NCI-H1048 (cell line): ENCODE data around the gene KLHDC7B.

Experiments used
- DNase-seq: peaks from one replicate; lab custom pipeline; 2025; lab: John Stamatoyannopoulos, UW

Gene KLHDC7B

DNA sequence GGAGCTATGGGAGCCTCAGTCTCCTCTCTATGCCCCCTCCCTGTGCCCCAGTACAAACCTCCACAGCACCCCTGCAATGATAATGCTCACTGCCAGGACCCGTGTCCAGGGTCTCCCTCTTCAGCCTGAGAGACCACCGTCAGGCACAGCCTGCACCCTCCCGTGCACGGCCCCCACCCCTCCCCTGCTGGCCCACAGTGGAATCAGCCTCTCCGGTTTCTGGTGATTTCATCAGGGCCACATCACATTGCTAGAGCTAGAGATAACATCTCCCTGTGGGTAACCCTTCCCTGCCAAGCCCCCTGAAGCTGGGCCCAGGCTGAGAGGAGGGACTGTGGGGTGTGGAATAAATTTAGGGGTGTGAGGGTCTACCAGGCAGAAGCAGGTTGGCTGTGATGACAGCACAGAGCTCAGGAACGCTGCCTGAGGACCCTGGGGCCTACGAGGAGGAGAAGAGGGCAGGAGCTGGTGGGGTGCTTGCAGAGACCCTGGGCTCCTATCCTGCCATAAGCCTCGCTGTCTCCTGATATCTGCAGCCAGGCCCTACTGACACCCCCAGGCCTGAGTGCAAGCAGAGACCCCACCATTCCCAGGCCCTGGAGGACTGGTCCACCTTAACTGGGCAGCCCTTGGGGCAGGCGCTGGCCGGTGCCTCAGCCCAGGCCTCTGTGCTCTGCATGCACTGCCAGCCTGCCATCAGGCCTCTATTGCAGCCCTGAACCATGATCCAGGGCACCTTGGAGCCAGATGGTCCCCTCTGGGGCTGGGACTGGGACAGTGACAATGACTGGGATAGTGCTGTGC is at the start of gene KLHDC7B:
Gene KLHDC7B (plus strand): TSS at position 378 of the 804 bp plus-strand sequence. CDS start 345 bp downstream, at position 723.
- no peak for DNase-seq

DNA sequence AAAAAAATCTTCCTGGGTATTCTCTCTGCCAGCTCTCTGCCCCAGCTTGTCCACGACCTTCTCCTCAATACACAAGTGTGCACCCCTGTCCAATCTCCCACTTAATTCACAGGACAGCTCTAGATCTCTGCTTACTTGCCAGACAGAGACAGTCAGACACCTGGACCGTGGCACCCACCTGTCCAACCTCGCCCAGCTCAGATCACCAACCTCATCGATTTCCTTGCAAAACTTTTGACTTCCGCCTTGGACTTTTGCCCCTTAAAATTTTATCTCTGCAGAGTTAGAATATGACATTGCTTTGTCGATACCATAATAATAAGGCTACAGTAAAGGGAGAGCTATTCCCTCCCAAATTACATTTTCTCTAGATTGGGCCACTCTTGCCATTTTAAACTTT is 48.6 kb upstream of the KLHDC7B start:
- DNase-seq: no peak

DNA sequence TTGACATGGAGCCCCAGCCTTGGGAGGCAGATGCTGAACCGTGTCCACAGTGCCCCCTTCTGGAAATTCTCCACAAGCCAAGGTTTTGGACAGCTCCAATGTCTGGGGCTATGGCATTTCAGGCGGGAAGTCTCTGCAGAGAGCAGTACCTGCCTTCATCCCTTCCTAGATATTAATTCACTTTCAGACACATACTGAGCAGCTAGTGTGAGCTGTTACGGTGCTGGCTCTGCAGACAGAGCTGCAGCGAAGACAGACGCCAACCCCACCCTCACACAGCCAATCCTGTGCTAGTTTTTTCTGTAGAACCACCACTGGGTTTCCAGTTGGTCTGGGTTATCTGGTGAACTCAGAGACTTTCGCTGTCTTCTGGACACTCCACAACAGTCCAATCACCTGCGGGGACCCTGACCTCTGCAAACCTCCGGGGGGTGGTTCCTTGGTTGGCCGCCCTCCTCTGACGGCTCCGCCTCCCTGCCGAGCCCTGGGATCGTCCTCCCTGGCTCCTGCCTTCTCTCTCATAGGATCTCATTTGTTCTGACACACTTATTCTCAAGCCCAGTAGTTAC is 47.3 kb upstream of the KLHDC7B start:
- DNase-seq: peak; percentile 48

DNA sequence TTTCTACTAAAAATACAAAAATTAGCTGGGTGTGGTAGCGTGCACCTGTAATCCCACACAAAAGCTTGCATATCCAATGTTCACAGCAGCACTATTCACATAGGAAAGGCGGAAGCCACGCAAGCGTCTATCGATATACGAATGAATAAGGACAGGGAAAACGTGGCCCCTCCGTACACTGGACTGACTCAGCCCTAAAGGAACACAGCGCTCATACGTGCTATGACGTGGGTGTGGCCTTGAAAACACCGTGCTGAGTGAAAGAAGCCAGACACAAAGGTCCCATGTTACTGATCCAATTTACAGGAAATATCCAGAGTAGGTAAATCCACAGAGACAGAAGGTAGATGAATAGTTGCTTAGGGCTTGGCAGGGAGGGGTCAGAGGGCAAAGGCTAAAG is 45.2 kb upstream of the KLHDC7B start:
- DNase-seq: no peak

DNA sequence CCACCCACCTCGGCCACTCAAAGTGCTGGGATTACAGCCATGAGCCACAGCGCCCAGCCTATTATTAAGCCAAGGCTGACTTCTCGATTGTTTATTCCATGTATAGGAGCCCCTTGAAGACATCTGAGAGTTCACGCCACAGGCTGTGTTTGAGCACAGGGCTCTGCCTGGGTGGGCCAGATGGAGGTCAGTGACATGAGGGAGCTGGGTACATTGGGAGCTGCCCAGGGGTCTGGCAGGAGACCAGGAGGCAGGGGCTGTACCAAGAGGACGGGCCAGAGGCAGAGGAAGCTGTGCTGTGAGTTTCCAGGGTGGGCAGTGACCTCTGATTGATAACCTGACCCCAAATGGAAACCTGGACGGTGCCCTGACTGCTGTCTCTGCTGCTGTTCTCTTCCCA is 43.6 kb upstream of the KLHDC7B start:
- DNase-seq: no peak

DNA sequence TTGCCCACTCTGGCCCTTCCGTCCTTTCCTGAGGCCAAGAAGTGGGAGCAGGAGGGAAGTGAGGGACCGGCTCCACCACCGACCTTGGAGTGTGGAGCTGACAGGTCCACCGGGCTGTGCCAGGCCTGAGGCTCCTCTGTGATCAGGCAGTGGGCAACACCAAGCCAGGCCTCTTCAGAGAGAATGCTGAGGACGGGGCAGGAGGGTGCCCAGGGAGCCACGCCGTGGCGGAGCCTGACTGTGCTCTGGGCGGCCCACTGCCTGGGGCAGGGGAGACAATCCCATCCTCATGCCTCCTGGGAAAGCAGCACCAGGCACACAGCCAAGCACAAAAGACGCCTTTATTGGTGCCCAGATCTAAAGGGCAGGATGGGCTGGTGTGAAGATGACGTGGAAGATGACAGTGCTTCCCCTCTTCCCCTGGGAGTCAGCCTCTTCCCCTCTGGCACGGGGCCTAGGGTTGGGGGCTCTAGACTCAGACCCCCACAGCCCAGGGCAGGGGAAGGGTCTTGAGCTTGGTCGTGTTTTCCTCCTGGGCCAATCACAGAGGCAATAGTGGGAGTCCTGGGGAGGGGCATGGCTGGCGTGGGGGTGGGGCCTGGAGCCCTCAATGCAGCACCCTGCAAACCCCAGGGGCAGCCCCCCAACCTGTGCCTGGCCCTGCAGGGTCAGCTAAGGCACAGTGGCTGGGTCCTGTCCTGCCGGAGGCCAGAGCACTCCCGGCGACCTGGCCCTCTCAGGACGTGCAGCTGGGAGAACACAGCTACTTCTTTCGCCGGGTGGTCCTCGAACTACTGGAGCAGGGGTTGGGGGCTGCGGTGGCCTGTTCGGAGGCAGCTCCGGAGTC is 42.8 kb upstream of the KLHDC7B start:
- no peak for DNase-seq

DNA sequence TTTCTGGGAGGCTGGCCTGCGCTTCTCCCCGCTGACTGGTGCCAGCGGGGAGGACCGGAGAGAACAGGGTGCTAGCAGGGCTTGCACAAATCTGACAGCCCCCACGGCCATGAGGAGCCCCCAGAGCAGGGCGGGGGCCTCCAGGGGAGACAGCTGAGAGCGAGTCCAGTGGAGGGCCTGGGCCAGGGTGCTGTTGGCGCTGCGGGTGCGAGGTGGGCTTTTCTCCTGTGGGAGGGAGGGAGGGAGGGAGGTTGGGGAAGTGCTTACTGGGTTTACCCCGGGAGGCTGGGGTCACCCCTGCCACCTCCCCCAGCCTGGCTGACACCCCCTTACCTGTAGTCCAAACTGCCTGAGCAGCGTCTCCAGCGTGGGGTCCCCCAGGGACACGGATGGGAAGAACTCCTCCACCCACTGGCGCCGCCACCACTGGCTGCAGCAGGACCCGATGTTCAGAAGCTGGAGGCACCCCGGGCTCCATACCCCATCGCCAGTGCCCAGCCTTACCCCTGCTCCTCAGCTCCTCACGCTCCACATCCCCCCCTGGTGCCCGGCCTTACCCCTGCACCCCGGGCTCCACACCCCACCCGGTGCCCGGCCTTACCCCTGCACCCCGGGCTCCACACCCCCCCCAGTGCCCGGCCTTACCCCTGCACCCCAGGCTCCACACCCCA is 42.1 kb upstream of the KLHDC7B start:
- DNase-seq: no peak

DNA sequence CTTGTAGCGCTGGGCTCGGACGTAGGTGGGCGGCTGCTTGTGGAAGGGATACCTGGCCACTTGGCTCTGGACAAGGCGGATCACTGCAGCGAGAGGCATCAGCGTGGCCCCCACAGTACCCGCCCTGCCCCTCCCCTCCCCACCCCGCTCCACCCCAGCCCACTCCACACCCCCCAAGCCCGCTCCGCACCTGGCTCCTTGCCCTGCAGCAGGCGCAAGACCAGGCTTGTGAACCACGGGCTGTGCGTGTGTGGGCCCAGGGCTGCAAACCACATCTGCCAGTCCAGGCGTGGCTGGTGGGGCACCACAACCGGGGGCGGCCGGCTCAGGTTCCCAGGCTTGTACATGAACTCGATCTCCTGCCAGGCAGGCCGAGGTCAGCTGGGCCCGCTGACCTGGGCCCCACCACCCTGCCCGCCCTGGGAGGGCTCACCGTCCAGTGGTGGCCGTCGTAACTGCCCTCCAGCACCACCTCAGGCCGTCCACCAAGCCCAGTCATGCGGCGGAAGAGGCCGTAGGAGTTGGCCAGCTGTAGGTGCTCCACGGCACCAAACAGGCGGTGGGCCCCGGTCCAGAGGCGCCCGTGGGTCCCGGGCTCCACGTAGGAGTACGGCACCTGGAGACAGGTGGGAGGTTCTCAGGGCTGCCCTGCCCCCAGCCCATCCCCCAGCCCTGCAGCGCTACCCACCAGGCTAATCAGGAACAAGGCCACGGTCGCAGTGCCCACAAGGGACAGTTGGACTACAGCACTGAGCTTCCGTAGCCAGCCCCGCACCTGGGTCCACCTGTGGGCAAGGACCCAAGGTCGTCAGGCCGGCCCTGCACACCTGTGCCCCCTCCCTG is 41.1 kb upstream of the KLHDC7B start:
- no peak for DNase-seq

DNA sequence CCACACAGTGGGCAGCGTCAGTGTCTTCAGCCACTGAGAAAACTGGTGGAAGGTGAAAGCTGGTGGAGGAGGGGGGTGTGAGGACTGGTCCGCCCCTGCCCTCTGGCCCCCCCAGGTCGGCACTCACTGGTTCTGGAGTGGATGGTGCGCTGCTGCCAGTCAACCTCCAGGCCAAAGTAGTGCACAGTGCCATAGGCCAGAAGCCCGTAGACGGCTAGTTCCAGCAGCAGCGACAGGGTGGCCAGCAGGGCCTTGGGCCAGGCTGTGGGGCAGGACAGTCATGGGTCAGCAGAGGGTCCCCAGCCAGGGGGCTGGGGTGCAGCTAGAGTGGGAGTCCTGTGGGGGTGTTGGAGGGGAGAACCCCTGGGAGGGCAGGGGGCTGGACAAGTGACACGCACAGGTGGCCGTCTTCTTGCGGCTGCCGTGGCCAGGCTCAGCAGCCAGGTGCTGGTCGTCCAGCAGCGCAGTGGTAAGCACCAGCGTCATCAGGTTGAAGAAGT is 40.4 kb upstream of the KLHDC7B start:
- DNase-seq: no peak

DNA sequence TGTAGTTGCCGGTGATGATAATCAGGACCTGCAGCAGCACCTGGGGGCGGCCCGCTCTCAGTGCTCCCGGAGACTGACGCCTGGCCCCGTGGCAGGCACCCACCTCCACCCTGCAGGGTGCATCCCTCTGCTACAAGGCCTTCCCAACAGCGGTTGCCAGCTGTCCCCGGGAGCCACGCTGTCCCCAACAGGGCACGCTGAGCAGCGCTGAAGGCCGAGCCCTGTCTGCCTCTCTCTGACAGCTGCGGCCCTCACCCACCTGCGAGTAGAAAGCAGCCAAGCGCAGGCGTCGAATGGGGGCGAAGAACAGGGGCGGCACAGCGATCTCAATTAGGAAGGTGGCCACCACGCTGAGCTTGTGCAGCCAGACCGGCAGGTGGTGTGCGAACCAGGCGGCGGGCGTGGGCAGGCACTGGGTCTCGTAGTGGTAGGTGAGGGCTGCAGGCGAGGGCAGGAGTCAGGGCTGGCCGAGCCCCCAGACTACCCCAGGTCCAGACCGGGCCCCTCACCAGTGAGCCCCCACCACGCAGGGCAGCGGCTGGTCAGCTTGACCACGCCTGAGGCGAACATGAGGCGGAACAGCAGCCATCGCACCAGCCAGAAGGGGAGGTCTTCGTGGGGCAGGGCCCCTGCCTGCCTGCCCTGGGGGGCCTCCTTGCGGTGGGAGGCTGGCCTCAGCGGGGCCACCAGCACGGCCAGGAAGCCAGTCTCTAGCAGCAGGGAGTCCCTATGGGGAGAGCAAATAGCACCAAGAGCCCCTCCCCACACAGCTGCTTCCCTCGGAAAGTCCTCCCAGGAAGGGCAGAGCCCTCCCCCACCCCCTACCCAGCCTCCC is 39.7 kb upstream of the KLHDC7B start:
- DNase-seq: no peak

DNA sequence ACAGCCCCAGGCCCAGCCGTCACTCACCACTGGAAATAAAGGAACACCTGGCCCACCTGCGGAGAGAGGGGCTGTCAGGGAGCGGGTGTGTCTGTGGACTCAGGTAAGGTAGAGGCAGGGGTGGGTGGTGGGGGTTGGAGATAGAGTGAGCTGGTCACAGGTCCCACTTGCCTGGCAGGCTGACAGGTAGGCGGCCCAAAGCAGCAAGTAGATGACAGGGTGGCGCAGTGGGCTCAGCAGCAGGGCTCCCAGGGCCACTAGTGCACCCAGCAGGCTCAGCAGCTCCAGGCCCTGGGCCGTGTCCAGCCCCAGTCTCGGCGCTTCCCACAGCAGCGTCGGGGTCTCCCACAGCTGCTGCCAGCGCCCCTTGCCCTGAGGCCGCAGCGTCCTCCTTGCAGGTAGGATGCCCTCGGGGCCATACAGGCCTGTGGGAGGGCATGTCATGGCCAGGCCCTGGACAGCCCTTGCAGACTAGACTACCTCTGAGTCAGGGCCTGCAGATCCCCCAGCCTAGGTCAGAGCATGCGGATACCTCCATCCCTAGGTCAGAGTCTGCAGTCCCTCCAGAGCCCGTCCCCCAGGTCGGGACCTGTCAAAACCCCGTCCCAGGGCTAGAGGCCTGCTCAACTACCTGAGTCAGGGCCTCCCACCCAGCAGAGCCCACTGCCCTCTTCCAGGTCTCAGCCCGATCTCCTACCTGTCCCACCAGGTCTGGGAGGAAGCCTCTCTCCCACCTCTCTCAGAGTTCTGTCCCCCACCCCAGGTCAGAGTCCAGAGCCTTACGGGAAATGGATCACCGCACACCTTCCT is 38.9 kb upstream of the KLHDC7B start:
- no peak for DNase-seq

DNA sequence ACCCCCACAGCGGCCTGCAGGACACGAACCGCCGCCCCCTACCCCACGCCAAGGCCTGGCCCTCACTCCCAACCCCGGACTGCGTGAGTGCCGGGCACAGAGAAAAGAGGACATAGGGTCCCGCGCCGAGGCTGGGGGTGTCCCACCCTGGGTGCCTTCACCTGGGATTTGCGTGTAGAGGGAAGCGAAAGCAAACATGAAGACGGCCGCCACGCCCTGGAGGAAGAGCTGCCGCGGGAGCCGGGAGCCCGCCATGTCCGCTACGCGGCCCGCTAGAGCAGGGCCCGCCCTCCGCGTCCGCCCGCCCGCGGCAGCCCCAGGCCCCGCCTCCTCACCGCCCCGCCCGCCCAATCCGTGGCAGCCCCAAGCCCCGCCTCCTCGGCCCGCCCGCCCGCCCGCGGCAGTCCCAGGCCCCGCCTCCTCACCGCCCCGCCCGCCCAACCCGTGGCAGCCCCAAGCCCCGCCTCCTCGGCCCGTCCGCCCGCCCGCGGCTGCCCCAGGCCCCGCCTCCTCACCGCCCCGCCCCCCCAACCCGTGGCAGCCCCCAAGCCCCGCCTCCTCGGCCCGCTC is 38.2 kb upstream of the KLHDC7B start, which contains the start of gene LMF2:
Gene LMF2 (minus strand): TSS at position 282 of the 570 bp plus-strand sequence. CDS start 27 bp downstream, at position 255.
- DNase-seq: no peak

DNA sequence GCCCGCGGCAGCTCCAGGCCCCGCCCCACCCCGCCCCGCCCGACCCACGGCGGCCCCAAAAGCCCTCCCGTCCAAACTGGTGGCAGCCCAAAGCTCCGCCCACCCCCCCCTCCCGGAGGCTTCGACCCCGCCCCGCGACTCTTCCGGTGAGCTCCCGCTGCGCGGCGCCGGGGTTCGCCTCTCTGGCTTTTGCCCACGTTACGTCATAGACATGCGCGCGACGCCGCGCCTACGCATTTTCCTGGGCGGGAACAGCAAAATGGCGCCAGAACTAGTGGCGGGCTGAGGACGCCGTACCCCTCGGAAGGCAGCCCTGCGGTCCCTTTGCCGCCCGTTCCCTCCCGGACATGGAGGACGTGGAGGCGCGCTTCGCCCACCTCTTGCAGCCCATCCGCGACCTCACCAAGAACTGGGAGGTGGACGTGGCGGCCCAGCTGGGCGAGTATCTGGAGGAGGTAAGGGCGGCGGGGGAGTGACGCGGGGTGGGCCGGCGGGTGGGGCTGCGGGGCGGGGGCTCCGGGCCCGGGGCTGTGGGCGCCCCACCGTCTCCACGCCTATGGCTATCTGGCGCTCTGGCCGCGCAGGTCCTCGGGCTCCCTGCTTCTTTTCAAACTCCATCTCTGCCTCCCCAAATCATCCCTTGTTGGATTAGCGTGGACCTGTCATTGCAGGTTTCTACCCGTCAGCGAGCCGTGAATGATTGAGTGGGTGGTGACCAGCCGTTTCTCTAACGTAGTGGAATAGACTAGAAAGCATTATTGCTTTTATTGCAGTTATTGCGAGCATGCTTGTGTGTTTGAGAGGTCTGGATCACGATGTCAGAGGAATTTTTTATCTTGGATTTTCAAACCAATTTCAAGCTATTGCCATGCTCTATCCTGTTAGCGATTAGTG is 37.5 kb upstream of the KLHDC7B start, which contains the start of gene NCAPH2:
Gene NCAPH2 (plus strand): TSS at position 234 of the 894 bp plus-strand sequence. CDS start 114 bp downstream, at position 348.
- peak; percentile 93 for DNase-seq

DNA sequence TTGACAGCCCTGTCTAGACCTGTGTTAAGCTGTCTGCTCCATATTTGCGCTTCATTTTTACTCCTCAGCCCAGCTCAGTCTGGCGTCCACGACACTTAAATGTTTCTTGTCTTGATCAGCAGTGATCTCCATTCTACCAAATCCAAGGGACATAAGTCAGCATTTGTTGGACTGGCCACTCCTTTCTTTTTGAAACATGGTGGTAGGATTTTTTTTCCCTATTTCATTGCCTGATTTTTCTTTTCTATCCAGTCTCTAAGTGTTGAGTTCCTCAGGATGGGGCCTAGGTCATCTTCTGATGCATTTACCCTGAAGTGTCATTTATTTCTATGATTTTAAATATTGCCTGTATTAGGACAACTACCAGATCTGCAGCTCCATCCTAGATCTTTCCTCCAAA is 36.8 kb upstream of the KLHDC7B start:
- no peak for DNase-seq

DNA sequence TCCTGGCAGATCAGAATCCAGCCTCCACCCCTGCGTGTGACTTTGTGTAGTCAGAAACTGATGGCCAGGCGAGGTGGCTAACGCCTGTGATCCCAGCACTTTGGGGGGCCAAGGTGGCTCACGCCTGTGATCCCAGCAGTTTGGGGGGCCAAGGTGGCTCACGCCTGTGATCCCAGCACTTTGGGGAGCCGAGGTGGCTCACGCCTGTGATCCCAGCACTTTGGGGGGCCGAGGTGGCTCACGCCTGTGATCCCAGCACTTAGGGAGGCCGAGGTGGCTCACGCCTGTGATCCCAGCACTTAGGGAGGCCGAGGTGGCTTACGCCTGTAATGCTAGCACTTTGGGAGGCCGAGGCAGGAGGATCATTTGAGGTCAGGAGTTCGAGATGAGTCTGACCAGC is 32.5 kb upstream of the KLHDC7B start:
- no peak for DNase-seq

DNA sequence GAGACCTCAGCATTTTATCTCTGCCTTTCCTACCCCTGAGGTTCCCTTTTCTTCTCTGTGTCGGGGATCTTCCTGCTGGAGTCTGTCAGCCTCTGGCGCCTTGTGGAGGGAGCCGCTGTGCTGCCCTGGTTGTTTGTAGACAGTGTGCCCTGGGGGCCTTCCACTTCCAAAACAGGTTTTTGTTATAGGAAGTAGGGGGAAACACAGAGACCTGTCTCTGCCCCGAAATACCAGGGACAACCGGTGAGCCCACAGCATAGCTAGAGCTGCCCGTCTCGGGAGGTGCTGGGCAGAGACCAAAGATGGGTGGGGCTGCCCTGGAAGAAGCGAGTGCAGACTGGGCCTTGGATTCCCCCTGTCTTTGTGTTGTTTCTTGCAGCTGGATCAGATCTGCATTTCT is 29.6 kb upstream of the KLHDC7B start:
- no peak for DNase-seq

DNA sequence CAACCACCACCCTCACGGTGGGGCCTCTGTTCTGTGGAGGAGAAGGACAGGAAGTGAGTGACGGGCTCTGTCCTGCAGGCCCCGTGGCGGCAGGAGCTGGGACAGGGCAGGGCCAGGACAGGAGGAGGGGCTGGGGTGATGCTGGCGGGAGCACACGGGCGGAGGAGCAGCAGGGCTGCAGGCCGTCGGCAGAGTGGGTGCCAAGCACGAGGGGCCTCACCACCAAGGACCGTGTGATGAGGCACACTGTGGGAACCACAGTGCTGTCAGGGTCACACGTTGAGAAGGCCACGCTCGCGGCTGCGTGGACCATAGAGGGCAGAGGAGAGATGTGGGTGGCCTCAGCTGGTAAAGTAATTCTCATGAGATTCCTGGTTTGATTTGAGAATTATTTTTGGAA is 28.8 kb upstream of the KLHDC7B start:
- DNase-seq: no peak
